Esophagus muscularis mucosa (tissue), 4 donors: ENCODE measurements around the gene AZGP1. TPM values are rescaled to one million over a fixed set of nuclear protein-coding genes. Genes with fewer than 3 reads are reported as not detected.
"Not testable (repeated sequence)": the region's sequence is repeated elsewhere in the genome, so short reads cannot be mapped to it uniquely, and the experiment has no call there.

ENCODE experiments used
- DNase-seq: peaks from one replicate; pipeline ENCODE4 v3.0.0-alpha.2; 2017; ENCODE audit errors: extremely low spot score
- H3K27ac ChIP-seq, 4 donors: fragments of 200-600 bp; sonication (generic); replicated peaks in 1 of 4; 1 replicate in 3 of 4; 2 replicates in 1 of 4; pipeline ENCODE4 v1.5.1; 2016 to 2019; ENCODE audit warnings: mild to moderate bottlenecking in 1 of 4
- H3K27me3 ChIP-seq, 4 donors: fragments of 200-600 bp; sonication (generic); one replicate each; pipeline versions ENCODE4 v1.5.1 to v1.6.0; 2016 to 2019
- H3K36me3 ChIP-seq, 4 donors: fragments of 200-600 bp; sonication (generic); one replicate each; pipeline ENCODE4 v1.5.1; 2016 to 2019
- H3K4me1 ChIP-seq, 4 donors: fragments of 200-600 bp; sonication (generic); one replicate each; pipeline ENCODE4 v1.5.1; 2016 to 2019
- H3K4me3 ChIP-seq, 4 donors: fragments of 200-600 bp; sonication (generic); 1 replicate in 2 of 4; 2 replicates in 2 of 4; pipeline ENCODE4 v1.5.1; 2016 to 2019; ENCODE audit warnings: mild to moderate bottlenecking in 4 of 4, moderate library complexity in 1 of 4
- H3K9me3 ChIP-seq, 4 donors: fragments of 200-600 bp; sonication (generic); 1 replicate in 3 of 4; 2 replicates in 1 of 4; pipeline ENCODE4 v1.5.1; 2016 to 2019
- EP300 ChIP-seq: sonication (generic); formaldehyde crosslinking; IDR thresholded peaks from one replicate; pipeline ENCODE4 v1.6.1; 2017; ENCODE audit warnings: antibody characterized with exemption
- POLR2A ChIP-seq: fragments of 450-650 bp; IDR thresholded peaks from one replicate; pipeline ENCODE4 v1.6.1; 2017; ENCODE audit warnings: antibody characterized with exemption, moderate library complexity, mild to moderate bottlenecking, low read depth
- POLR2AphosphoS5 ChIP-seq, 2 donors: sonication (generic); formaldehyde crosslinking; IDR thresholded peaks; one replicate each; pipeline ENCODE4 v1.6.1; 2017; ENCODE audit warnings: antibody characterized with exemption in 2 of 2
- WGBS: methylation state at CpG from one replicate; pipeline ENCODE4 v1.1.5; 2018; 5-methylcytosine and 5-hydroxymethylcytosine counted together
- intact Hi-C: fragments of 100-400 bp; cut with DNase I; formaldehyde crosslinking; loops from one replicate; pipeline ENCODE4 v1.15.1; 2023
- total RNA-seq, 4 donors: library from RNA; depleted of rRNA; stranded (reverse); fragments of >200 nt; gene quantifications; one replicate each; pipeline versions ENCODE4 v1.1.0 to v1.2.1, GENCODE V29; 2016
- TF ChIP-seq, protein P1 (sequence below), 3 experiments: fragments of 200-600 bp in 2 of 3; fragments of 450-650 bp in 1 of 3; sonication (generic) in 2 of 3; IDR thresholded peaks; one replicate each; pipeline ENCODE4 v1.5.1; 2017 to 2019; ENCODE audit warnings: antibody characterized with exemption in 3 of 3, mild to moderate bottlenecking in 2 of 3, moderate library complexity in 1 of 3

AZGP1 gene
- total RNA-seq, 4 donors from 2014 or later, result 2.5 to 3.4 (median 3.0) TPM

- WGBS, result 74% methylated on average over 2 of the region's 2 CpGs
- DNase-seq, result no peak
- Histone ChIP-seq H3K36me3 (no peaks in the 10 kb centered on the region), H3K27ac (no peak overlapping the region), H3K27me3 (no peaks in the 10 kb centered on the region), H3K4me1 (peaks cover 4 to 6% (median 5%) of the 10 kb centered on the region in 4 donors), H3K4me3 (no peak overlapping the region), H3K9me3 (no peaks in the 10 kb centered on the region)
- TF ChIP-seq POLR2A (no peak), POLR2AphosphoS5 (IDR thresholded peaks at IDR 0.05) (no peak), EP300 (no peak)
- TF ChIP-seq, protein P1, sequence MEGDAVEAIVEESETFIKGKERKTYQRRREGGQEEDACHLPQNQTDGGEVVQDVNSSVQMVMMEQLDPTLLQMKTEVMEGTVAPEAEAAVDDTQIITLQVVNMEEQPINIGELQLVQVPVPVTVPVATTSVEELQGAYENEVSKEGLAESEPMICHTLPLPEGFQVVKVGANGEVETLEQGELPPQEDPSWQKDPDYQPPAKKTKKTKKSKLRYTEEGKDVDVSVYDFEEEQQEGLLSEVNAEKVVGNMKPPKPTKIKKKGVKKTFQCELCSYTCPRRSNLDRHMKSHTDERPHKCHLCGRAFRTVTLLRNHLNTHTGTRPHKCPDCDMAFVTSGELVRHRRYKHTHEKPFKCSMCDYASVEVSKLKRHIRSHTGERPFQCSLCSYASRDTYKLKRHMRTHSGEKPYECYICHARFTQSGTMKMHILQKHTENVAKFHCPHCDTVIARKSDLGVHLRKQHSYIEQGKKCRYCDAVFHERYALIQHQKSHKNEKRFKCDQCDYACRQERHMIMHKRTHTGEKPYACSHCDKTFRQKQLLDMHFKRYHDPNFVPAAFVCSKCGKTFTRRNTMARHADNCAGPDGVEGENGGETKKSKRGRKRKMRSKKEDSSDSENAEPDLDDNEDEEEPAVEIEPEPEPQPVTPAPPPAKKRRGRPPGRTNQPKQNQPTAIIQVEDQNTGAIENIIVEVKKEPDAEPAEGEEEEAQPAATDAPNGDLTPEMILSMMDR (IDR thresholded peaks at IDR 0.05), result no peak
- intact Hi-C loops, result no loop called here
Measured at GRCh38 chr7:100010901-100011300, 35.1 kb upstream of the AZGP1 start.

DNA sequence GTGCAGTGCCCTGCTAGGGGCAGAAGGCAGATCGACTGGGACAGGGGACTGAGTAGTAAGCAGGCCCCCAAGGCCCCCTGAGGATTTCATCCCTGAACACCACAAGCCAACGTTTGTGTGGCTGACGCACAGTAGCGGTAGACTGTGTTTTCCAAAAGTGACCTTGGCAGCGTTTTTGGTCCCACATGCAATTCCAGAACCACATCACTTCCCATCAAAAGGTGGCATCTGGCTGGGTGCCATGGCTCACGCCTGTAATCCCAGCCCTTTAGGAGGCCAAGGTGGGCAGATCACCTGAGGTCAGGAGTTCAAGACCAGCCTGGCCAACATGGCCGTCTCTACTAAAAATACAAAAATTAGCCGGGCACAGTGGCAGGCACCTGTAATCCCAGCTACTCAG lies 34.1 kb upstream of the AZGP1 start:
- H3K4me1 ChIP-seq, DNase-seq, H3K36me3 ChIP-seq, H3K27ac ChIP-seq, H3K27me3 ChIP-seq, H3K9me3 ChIP-seq, intact Hi-C loops, H3K4me3 ChIP-seq: not testable (repeated sequence)
- 88% methylated on average over 6 of the region's 8 CpGs for WGBS

GRCh38 chr7:100008525-100008924 lies 32.7 kb upstream of the AZGP1 start:
- H3K27me3 ChIP-seq, result no peaks in the 10 kb centered on the region
- WGBS, result 74% methylated on average over 10 of the region's 10 CpGs
- no peaks in the 10 kb centered on the region for H3K4me1 ChIP-seq
- no peak overlapping the region for H3K27ac ChIP-seq
- no peaks in the 10 kb centered on the region for H3K9me3 ChIP-seq
- no peak for TF ChIP-seq EP300
- no peak for TF ChIP-seq POLR2A
- no peaks in the 10 kb centered on the region for H3K36me3 ChIP-seq
- no peak overlapping the region for H3K4me3 ChIP-seq
- intact Hi-C loops, result no loop called here
- no peak for DNase-seq

DNA sequence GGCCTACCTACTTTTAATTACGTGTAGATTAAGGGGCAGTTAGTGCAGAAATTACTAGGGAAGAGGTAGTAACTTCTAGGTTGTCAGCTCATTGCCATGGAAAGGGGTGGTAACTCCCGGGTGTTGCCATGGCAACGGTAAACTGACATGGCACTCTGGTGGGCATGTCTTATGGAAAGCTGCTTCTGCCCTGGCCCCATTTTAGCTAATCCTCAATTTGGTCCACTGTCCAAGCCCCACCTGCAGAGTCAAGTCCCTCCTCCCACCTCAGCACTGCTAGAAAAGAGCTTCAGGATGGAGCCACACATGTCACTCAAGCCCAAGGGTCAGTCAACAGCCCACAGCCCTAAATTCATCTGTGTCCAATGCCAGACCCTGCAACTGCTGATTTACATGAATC lies 32.1 kb upstream of the AZGP1 start:
- H3K36me3 ChIP-seq, result no peaks in the 10 kb centered on the region
- no peak overlapping the region for H3K4me3 ChIP-seq
- intact Hi-C loops, result no loop called here
- no peaks in the 10 kb centered on the region for H3K27me3 ChIP-seq
- no peak for TF ChIP-seq POLR2AphosphoS5 (IDR thresholded peaks at IDR 0.05)
- no peak for TF ChIP-seq POLR2A
- no peak for TF ChIP-seq EP300
- TF ChIP-seq, protein P1 (IDR thresholded peaks at IDR 0.05), result no peak
- DNase-seq, result no peak
- H3K27ac ChIP-seq, result no peak overlapping the region
- no peaks in the 10 kb centered on the region for H3K9me3 ChIP-seq
- H3K4me1 ChIP-seq, result no peaks in the 10 kb centered on the region
- 71% methylated on average over 3 of the region's 3 CpGs for WGBS

DNA sequence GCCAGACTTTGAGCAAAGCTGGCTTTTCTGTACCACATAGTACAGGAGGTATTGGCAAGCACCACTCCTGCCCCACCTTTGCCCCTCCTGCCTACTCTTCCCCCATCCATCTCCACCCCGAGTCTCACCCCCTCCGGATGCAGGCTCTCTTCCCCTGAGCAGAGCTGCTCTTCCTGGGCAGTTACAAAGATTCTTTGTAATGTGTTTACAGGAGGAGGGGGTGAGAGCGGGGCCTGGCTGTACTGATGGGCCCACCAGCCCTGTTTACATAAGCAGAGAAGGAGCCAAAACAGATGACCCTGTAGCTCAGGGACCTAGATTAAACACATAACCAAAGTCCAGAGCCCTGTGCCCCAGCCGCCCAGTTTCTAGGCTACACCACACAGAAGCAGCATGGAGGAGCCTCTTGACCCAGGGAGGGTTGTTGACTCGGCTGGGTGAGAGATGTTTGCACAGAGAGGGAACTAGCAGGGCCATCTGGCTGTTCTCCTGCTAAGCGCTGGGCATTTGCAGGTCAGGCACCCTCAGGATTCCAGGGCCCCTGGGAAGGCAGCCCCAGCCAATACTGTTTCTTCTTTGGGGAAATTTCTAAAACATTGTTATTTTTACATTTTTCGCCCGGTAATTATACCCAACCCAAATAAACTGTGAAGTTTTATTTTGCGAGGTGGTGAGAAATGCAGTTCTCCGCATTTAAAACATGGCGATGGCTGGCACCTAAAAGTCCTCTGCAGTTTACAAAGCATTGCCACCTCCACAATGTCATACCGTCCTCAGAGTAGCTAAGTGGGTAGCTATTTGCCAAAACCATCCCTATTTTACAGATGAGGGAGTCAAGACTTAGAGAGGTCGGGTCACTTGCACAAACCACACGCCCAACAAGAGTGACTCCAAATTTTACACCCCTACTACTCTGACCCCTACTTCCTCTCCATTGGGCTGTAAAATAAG lies 28.2 kb upstream of the AZGP1 start:
- H3K4me1 ChIP-seq, result no peaks in the 10 kb centered on the region
- H3K4me3 ChIP-seq, result no peak overlapping the region
- H3K36me3 ChIP-seq, result no peaks in the 10 kb centered on the region
- no peaks in the 10 kb centered on the region for H3K9me3 ChIP-seq
- intact Hi-C loops, result no loop called here
- DNase-seq, result no peak
- 60% methylated on average over 12 of the region's 14 CpGs for WGBS
- H3K27ac ChIP-seq, result no peak overlapping the region
- TF ChIP-seq, protein P1 (IDR thresholded peaks at IDR 0.05), result no peak
- TF ChIP-seq POLR2A, result no peak
- no peak for TF ChIP-seq POLR2AphosphoS5 (IDR thresholded peaks at IDR 0.05)
- TF ChIP-seq EP300, result no peak
- H3K27me3 ChIP-seq, result no peaks in the 10 kb centered on the region
